H1 (cell line): Measurements from ENCODE around the gene PSMD3. TPM values are rescaled to one million over a fixed set of nuclear protein-coding genes. Genes with fewer than 3 reads are reported as not detected.
A peak's percentile ranks its signal among the peaks of the same experiment; 100 is the strongest.

Experiments
- CTCF ChIP-seq, 3 experiments: IDR thresholded peaks; 1 replicate in 2 of 3; 2 replicates in 1 of 3; pipeline versions ENCODE4 v1.5.1 to v1.6.1; 2011; ENCODE audit warnings: low read length in 3 of 3, mild to moderate bottlenecking in 3 of 3, inconsistent platforms in 2 of 3, low read depth in 1 of 3, moderate library complexity in 1 of 3; ENCODE audit not compliant: insufficient read depth in 1 of 3; ENCODE audit errors: control extremely low read depth in 1 of 3
- polyA plus RNA-seq, 7 experiments: library from polyadenylated mRNA; depleted of rRNA in 3 of 7; stranded (reverse) in 5 of 7; unstranded in 2 of 7; fragments of >200 nt in 5 of 7; fragments of 200-250 nt in 2 of 7; gene quantifications; 1 replicate in 5 of 7; 2 replicates in 1 of 7; 4 replicates in 1 of 7; pipeline versions ENCODE4 v1.2.1 to v1.2.3, GENCODE V29; 2011 to 2013; ENCODE audit warnings: missing spikeins in 2 of 7, mixed read lengths in 2 of 7
- total RNA-seq: library from RNA; stranded (reverse); fragmentation: NEBNext Ultra II Directional; extraction: Animal tissue kit (Norgen Biotek cat#: 25700); gene quantifications from 2 replicates; pipeline ENCODE4 v1.2.1, GENCODE V29; 2021

The PSMD3 gene
- total and polyA plus RNA-seq, 2 of the 8 experiments (the other 6 are each of a cell fraction or from before 2014, with no cell fraction given), result 151 to 198 TPM

GRCh38 chr17:39939588-39940419 lies 40.8 kb upstream of the PSMD3 start (continued):
- peak; percentile 17 to 38 (median 20); a peak in 3 of 4 replicates for TF ChIP-seq CTCF (IDR thresholded peaks at IDR 0.05; ENCODE audit: control extremely low read depth in 1 of 3, insufficient read depth in 1 of 3, low read depth in 1 of 3, low read length in 3 of 3)
